DOHH2 (cell line): ENCODE data around the gene LAPTM5.

Source experiments
- EZH2phosphoT487 ChIP-seq: fragments of 200-600 bp; sonication (generic); IDR thresholded peaks from 2 replicates; pipeline ENCODE4 v1.6.1; 2017; ENCODE audit warnings: borderline replicate concordance, mild to moderate bottlenecking, antibody characterized with exemption, low read length, moderate library complexity, mixed read lengths
- TF ChIP-seq, protein P1 (sequence below): fragments of 200-600 bp; sonication (generic); IDR thresholded peaks from one replicate; pipeline ENCODE4 v1.5.1; 2014; ENCODE audit warnings: antibody characterized with exemption, mild to moderate bottlenecking, low read depth, low read length; ENCODE audit not compliant: poor library complexity, severe bottlenecking

DNA sequence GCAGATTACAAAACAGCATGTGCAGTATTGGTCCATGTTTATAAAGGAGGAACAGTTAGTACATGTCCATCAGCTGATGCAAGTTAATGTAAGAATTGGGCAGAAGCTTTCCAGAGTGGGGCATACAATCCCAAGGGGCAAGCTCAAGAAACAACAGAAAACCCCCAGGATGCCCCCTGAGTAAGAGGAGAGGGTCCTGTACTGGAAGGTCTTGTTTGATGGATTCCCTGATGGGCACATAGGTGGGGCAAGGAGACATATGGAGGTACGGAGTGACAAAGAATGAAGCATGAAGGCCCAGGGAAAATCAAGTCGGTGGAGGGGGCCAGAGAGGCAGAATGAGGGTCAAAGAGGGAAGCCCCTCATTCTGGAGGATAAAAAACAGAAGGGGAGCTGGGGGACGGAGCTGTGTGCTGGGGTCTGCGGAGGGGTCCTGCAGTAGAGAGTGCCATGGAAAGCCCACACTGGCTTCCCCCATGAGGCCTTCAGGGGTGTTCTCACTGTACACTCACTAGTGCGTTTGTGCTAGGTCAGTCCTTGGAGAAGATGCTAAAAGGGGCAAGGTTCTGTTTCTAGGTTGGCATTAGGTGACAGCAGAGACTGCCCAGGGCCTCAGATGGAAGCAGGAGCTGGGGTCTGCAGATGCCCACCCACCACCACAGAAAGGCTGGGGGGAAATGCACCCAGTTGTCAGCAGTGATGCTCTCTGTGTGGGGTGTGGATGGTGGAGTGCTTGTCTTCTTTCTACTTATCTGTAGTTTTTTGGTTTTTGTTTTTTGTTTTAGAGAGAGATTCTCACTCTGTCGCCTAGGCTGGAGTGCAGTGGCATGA lies 21.7 kb downstream of the LAPTM5 start:
- TF ChIP-seq EZH2phosphoT487, result no peak
- TF ChIP-seq, protein P1, sequence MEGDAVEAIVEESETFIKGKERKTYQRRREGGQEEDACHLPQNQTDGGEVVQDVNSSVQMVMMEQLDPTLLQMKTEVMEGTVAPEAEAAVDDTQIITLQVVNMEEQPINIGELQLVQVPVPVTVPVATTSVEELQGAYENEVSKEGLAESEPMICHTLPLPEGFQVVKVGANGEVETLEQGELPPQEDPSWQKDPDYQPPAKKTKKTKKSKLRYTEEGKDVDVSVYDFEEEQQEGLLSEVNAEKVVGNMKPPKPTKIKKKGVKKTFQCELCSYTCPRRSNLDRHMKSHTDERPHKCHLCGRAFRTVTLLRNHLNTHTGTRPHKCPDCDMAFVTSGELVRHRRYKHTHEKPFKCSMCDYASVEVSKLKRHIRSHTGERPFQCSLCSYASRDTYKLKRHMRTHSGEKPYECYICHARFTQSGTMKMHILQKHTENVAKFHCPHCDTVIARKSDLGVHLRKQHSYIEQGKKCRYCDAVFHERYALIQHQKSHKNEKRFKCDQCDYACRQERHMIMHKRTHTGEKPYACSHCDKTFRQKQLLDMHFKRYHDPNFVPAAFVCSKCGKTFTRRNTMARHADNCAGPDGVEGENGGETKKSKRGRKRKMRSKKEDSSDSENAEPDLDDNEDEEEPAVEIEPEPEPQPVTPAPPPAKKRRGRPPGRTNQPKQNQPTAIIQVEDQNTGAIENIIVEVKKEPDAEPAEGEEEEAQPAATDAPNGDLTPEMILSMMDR, result no peak
